H1 (cell line): ENCODE results near the gene MACF1. TPM values are rescaled to one million over a fixed set of nuclear protein-coding genes. Genes with fewer than 3 reads are reported as not detected.

Source experiments
- CTCF ChIA-PET: fragments of 300-600 bp; sonication (Branson Sonifier 250); formaldehyde crosslinking; loops from one replicate; lab custom pipeline; 2021; ENCODE audit not compliant: partially characterized antibody; lab: Charles Lee
- POLR2A ChIA-PET: fragments of 300-600 bp; sonication (Branson Sonifier 250); formaldehyde crosslinking; loops from one replicate; lab custom pipeline; 2021; ENCODE audit warnings: inconsistent platforms; ENCODE audit not compliant: partially characterized antibody; lab: Charles Lee
- DNase-seq, 2 experiments: peaks; one replicate each; pipeline versions ENCODE4 v3.0.0 to v3.0.0-alpha.2; 2010 to 2022; ENCODE audit warnings: low spot score in 2 of 2, low read depth in 1 of 2, mixed read lengths in 1 of 2
- FAIRE-seq: peaks from 2 replicates; lab custom pipeline; 2011; peaks lifted over from hg19 to GRCh38; lab: Jason Lieb, UNC
- H2AFZ ChIP-seq: 2 replicates; pipeline ENCODE4 v1.8.1; 2012; ENCODE audit warnings: low read length, inconsistent platforms
- H2AK5ac ChIP-seq: 2 replicates; pipeline ENCODE4 v1.6.1; 2013; ENCODE audit warnings: low read depth, low read length
- H2BK120ac ChIP-seq: replicated peaks from 2 replicates; pipeline ENCODE3; 2013; ENCODE audit warnings: low read depth, low read length, inconsistent platforms
- H2BK12ac ChIP-seq: 2 replicates; pipeline ENCODE4 v1.6.1; 2013; ENCODE audit warnings: low read depth, low read length
- H2BK15ac ChIP-seq: 2 replicates; pipeline ENCODE4 v1.6.1; 2013; ENCODE audit warnings: low read length
- H2BK20ac ChIP-seq: 2 replicates; pipeline ENCODE4 v1.6.1; 2013; ENCODE audit warnings: low read length
- H2BK5ac ChIP-seq: 2 replicates; pipeline ENCODE4 v1.6.1; 2013; ENCODE audit warnings: low read depth, low read length
- H3K14ac ChIP-seq: 2 replicates; pipeline ENCODE4 v1.6.1; 2013; ENCODE audit warnings: inconsistent platforms; ENCODE audit not compliant: insufficient read length
- H3K18ac ChIP-seq: 2 replicates; pipeline ENCODE4 v1.6.1; 2013; ENCODE audit warnings: low read length; ENCODE audit errors: extremely low read depth
- H3K23ac ChIP-seq: 2 replicates; pipeline ENCODE4 v1.6.1; 2013; ENCODE audit warnings: inconsistent platforms; ENCODE audit not compliant: insufficient read length
- H3K23me2 ChIP-seq: 2 replicates; pipeline ENCODE4 v1.6.1; 2013; ENCODE audit warnings: low read depth, low read length
- H3K27ac ChIP-seq: 2 replicates; pipeline ENCODE4 v1.6.1; 2011; ENCODE audit warnings: low read depth, low read length, inconsistent platforms
- H3K27me3 ChIP-seq, 4 experiments: replicated peaks in 1 of 4; 1 replicate in 1 of 4; 2 replicates in 3 of 4; pipeline versions ENCODE4 v1.6.1 to v1.8.1; 2011 to 2013; ENCODE audit warnings: low read length in 3 of 4, mild to moderate bottlenecking in 3 of 4, inconsistent platforms in 2 of 4, mixed read lengths in 2 of 4, moderate library complexity in 1 of 4; ENCODE audit not compliant: control insufficient read depth in 3 of 4, insufficient read depth in 3 of 4; ENCODE audit errors: extremely low read depth in 1 of 4
- H3K36me3 ChIP-seq, 4 experiments: 2 replicates each; pipeline versions ENCODE4 v1.6.1 to v1.8.1; 2011 to 2013; ENCODE audit warnings: mild to moderate bottlenecking in 4 of 4, low read length in 3 of 4, moderate library complexity in 2 of 4, control low read depth in 1 of 4, inconsistent platforms in 1 of 4; ENCODE audit not compliant: insufficient read depth in 4 of 4, control insufficient read depth in 2 of 4
- H3K4ac ChIP-seq: replicated peaks from 2 replicates; pipeline ENCODE3; 2013; ENCODE audit warnings: low read length, low read depth, mixed read lengths, inconsistent platforms; ENCODE audit not compliant: insufficient read length
- H3K4me1 ChIP-seq, 4 experiments: replicated peaks in 1 of 4; 1 replicate in 1 of 4; 2 replicates in 3 of 4; pipeline versions ENCODE4 v1.6.1 to v1.8.1; 2011 to 2013; ENCODE audit warnings: low read length in 3 of 4, inconsistent platforms in 2 of 4, mixed read lengths in 1 of 4; ENCODE audit not compliant: insufficient read depth in 4 of 4, control insufficient read depth in 3 of 4
- H3K4me2 ChIP-seq, 2 experiments: 2 replicates each; pipeline versions ENCODE4 v1.6.1 to v1.8.1; 2011 to 2013; ENCODE audit warnings: low read depth in 2 of 2, low read length in 2 of 2, control low read depth in 1 of 2, inconsistent platforms in 1 of 2, mild to moderate bottlenecking in 1 of 2; ENCODE audit not compliant: insufficient read depth in 1 of 2
- H3K4me3 ChIP-seq, 4 experiments: fragments of 200-600, 300-600 bp in 1 of 4; sonication (generic), shearing (Covaris generic), sonication (Bioruptor Twin) in 1 of 4; 2 replicates each; pipeline versions ENCODE4 v1.5.1 to v1.8.1; 2011 to 2016; ENCODE audit warnings: low read length in 4 of 4, low read depth in 3 of 4, control low read depth in 2 of 4, inconsistent platforms in 2 of 4, mild to moderate bottlenecking in 2 of 4, mixed read lengths in 1 of 4, moderate library complexity in 1 of 4; ENCODE audit not compliant: insufficient read depth in 2 of 4; ENCODE audit errors: extremely low read depth in 1 of 4
- H3K56ac ChIP-seq: replicated peaks from 2 replicates; pipeline ENCODE3; 2013; ENCODE audit warnings: low read depth, mild to moderate bottlenecking, mixed read lengths, low read length, inconsistent platforms; ENCODE audit not compliant: insufficient read length
- H3K79me1 ChIP-seq: 2 replicates; pipeline ENCODE4 v1.6.1; 2013; ENCODE audit warnings: low read depth, low read length, control low read depth
- H3K79me2 ChIP-seq, 2 experiments: 2 replicates each; pipeline versions ENCODE4 v1.6.1 to v1.8.1; 2012 to 2013; ENCODE audit warnings: low read length in 2 of 2, mild to moderate bottlenecking in 2 of 2, inconsistent platforms in 1 of 2; ENCODE audit not compliant: insufficient read depth in 2 of 2, control insufficient read depth in 1 of 2
- H3K9ac ChIP-seq, 4 experiments: replicated peaks in 1 of 4; 1 replicate in 1 of 4; 2 replicates in 3 of 4; pipeline versions ENCODE4 v1.6.1 to v1.8.1; 2011 to 2013; ENCODE audit warnings: low read depth in 3 of 4, low read length in 3 of 4, control low read depth in 2 of 4, mild to moderate bottlenecking in 2 of 4, moderate library complexity in 2 of 4, inconsistent platforms in 1 of 4; ENCODE audit errors: extremely low read depth in 1 of 4
- H3K9me3 ChIP-seq, 2 experiments: 2 replicates each; pipeline versions ENCODE4 v1.6.1 to v1.8.1; 2012 to 2013; ENCODE audit warnings: mild to moderate bottlenecking in 2 of 2, moderate library complexity in 2 of 2, control low read depth in 1 of 2, inconsistent platforms in 1 of 2, low read depth in 1 of 2, low read length in 1 of 2, mixed read lengths in 1 of 2; ENCODE audit not compliant: insufficient read depth in 2 of 2
- H4K20me1 ChIP-seq, 2 experiments: replicated peaks in 1 of 2; 2 replicates each; pipeline versions ENCODE3 to v1.8.1; 2011 to 2013; ENCODE audit warnings: inconsistent platforms in 2 of 2, low read length in 2 of 2, mild to moderate bottlenecking in 1 of 2; ENCODE audit not compliant: insufficient read depth in 2 of 2, control insufficient read depth in 1 of 2
- H4K5ac ChIP-seq: 2 replicates; pipeline ENCODE4 v1.6.1; 2013; ENCODE audit warnings: low read length, low read depth, mixed read lengths, inconsistent platforms; ENCODE audit not compliant: insufficient read length
- H4K8ac ChIP-seq: 2 replicates; pipeline ENCODE4 v1.8.0; 2013; ENCODE audit warnings: mild to moderate bottlenecking, moderate library complexity, low read length, inconsistent platforms; ENCODE audit not compliant: insufficient read depth; ENCODE audit errors: extremely low read depth
- H4K91ac ChIP-seq: replicated peaks from 2 replicates; pipeline ENCODE3; 2013; ENCODE audit warnings: low read length, mixed read lengths, inconsistent platforms; ENCODE audit not compliant: insufficient read length
- JUN ChIP-seq: IDR thresholded peaks from 2 replicates; pipeline ENCODE4 v1.6.1; 2011; ENCODE audit warnings: low read depth, mild to moderate bottlenecking, improper control_type of control experiment, low read length
- JUND ChIP-seq: IDR thresholded peaks from 2 replicates; pipeline ENCODE4 v1.6.1; 2011; ENCODE audit warnings: mild to moderate bottlenecking, improper control_type of control experiment, low read length
- RAD21 ChIP-seq, 2 experiments: IDR thresholded peaks in 1 of 2; conservative IDR thresholded peaks in 1 of 2; 2 replicates each; pipeline ENCODE4 v1.6.1; 2011; ENCODE audit warnings: low read depth in 2 of 2, low read length in 2 of 2, improper control_type of control experiment in 1 of 2, inconsistent platforms in 1 of 2, mild to moderate bottlenecking in 1 of 2, moderate library complexity in 1 of 2
- SIRT6 ChIP-seq: IDR thresholded peaks from one replicate; pipeline ENCODE4 v1.7.1; 2012; ENCODE audit warnings: low read length, inconsistent platforms
- WGBS, 2 experiments: shearing (Covaris generic) in 1 of 2; methylation state at CpG; one replicate each; pipeline versions ENCODE4 v1.1.6 to v1.1.7; 2013 to 2015; ENCODE audit warnings: low lambda C conversion rate in 2 of 2, mixed read lengths in 2 of 2, inconsistent platforms in 1 of 2, low coverage in 1 of 2, missing lambda C conversion rate in 1 of 2; ENCODE audit not compliant: insufficient replicate concordance in 2 of 2, insufficient coverage in 1 of 2, insufficient read length in 1 of 2; ENCODE audit errors: extremely low coverage in 1 of 2, missing lambda C conversion rate in 1 of 2; 5-methylcytosine and 5-hydroxymethylcytosine counted together
- polyA plus RNA-seq, 7 experiments: library from polyadenylated mRNA; depleted of rRNA in 3 of 7; stranded (reverse) in 5 of 7; unstranded in 2 of 7; fragments of >200 nt in 5 of 7; fragments of 200-250 nt in 2 of 7; gene quantifications; 1 replicate in 5 of 7; 2 replicates in 1 of 7; 4 replicates in 1 of 7; pipeline versions ENCODE4 v1.2.1 to v1.2.3, GENCODE V29; 2011 to 2013; ENCODE audit warnings: missing spikeins in 2 of 7, mixed read lengths in 2 of 7
- total RNA-seq: library from RNA; stranded (reverse); fragmentation: NEBNext Ultra II Directional; extraction: Animal tissue kit (Norgen Biotek cat#: 25700); gene quantifications from 2 replicates; pipeline ENCODE4 v1.2.1, GENCODE V29; 2021
- TF ChIP-seq, protein P1 (sequence below), 3 experiments: IDR thresholded peaks; 1 replicate in 2 of 3; 2 replicates in 1 of 3; pipeline versions ENCODE4 v1.5.1 to v1.6.1; 2011; ENCODE audit warnings: low read length in 3 of 3, mild to moderate bottlenecking in 3 of 3, inconsistent platforms in 2 of 3, low read depth in 1 of 3, moderate library complexity in 1 of 3; ENCODE audit not compliant: insufficient read depth in 1 of 3; ENCODE audit errors: control extremely low read depth in 1 of 3

Gene MACF1
- total and polyA plus RNA-seq, 2 of the 8 experiments (the other 6 are each of a cell fraction or from before 2014, with no cell fraction given), result 59.8 to 285 TPM

DNA sequence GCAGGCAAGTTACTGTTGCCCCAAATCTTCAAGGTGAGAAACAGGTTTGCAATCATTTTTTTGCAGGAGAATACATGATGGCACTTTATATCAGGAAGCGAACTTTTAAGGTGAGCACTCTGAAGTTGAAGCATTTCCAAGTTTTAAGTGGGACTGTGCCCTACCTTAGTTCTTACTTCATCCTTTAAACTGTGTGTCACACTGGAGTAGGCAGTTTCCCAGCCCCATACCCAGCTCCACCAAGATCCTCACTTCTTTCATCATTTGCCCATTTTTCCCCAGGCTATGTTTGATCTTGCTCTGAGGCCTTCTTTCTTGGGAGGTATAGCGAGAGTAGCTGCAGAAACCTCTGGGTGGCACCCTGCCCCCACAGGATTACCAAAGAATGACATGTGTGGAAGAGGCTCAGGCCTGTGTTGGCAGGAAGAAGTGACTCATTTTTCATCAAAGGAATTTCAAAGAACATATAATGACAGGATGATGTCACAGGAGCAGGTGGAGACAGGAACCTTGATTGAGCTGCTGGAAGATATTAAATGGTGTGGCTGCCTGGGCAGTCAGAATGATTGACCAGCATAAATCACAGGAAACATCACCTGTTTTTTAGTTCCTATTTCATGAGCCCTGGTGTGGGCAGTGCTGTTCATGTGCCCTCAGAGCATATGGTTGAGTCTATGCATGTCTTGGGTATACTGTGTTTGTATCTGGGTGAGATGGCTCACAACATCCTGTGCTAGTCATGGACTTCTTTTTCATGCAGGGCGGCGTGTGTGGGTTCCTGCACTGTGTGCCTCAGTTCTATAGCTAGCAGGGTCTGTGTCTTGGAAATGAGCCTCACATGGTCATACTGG is 20.8 kb upstream of the MACF1 start:
- Histone ChIP-seq H3K23me2 (no peaks in the 10 kb centered on the region; the same call in 1 of the 2 replicates), H3K56ac (no peak overlapping the region), H3K4me1 (peaks cover 2 to 9% (median 3%) of the 10 kb centered on the region in 4 experiments; a peak in 4 of 7 replicates), H3K9ac (no peak overlapping the region), H3K36me3 (no peaks in the 10 kb centered on the region), H2AK5ac (no peak overlapping the region; the same call in 1 of the 2 replicates), H2AFZ (no peak overlapping the region), H3K4ac (no peak overlapping the region), H2BK5ac (peak overlapping the region; percentile 55; the same call in 1 of the 2 replicates), H2BK12ac (no peak overlapping the region; the same call in 1 of the 2 replicates), H3K27ac (no peak overlapping the region), H3K18ac (no peak overlapping the region), H3K27me3 (no peaks in the 10 kb centered on the region), H4K5ac (no peak overlapping the region), H3K4me2 (no peak overlapping the region), H4K91ac (no peak overlapping the region), H2BK120ac (no peak overlapping the region), H2BK20ac (no peak overlapping the region), H3K23ac (no peak overlapping the region), H3K79me2 (peaks cover 0 to 92% of the 10 kb centered on the region in 2 experiments; a peak in 3 of 4 replicates), H3K14ac (no peak overlapping the region), H3K79me1 (peaks cover 5% of the 10 kb centered on the region; the same call in 1 of the 2 replicates), H2BK15ac (no peak overlapping the region), H3K9me3 (no peaks in the 10 kb centered on the region), H3K4me3 (no peak overlapping the region), H4K8ac (no peak overlapping the region), H4K20me1 (peaks cover 0 to 3% of the 10 kb centered on the region in 2 experiments)
- ChIA-PET CTCF (interaction anchor here (0.8 to 12.8 kb wide), 25 partner anchors 7 to 127 kb away, joined by 3 to 195 read pairs (median 5); partner anchors contain the start of gene MACF1), POLR2A (interaction anchor here (0.8 to 2.2 kb wide), 7 partner anchors 10 to 85 kb away, joined by 3 to 6 read pairs (median 3); no protein-coding TSS in a partner anchor)
- DNase-seq (peak in 1 of 2 experiments; percentile 59), FAIRE-seq (peak; percentile 39)
- 74% methylated on average over 4 of the region's 4 CpGs; no CpG with 5 or more reads in 1 of the 2 experiments for WGBS, 2 experiments
- TF ChIP-seq RAD21 (IDR thresholded peaks at IDR 0.05 in 1 of 2, conservative IDR thresholded peaks at IDR 0.05 in 1 of 2; ENCODE audit: low read depth in 2 of 2, low read length in 2 of 2), result peak; percentile 55 to 61
- peak; percentile 9; the same call in 1 of the 2 replicates for TF ChIP-seq JUN
- TF ChIP-seq, protein P1, sequence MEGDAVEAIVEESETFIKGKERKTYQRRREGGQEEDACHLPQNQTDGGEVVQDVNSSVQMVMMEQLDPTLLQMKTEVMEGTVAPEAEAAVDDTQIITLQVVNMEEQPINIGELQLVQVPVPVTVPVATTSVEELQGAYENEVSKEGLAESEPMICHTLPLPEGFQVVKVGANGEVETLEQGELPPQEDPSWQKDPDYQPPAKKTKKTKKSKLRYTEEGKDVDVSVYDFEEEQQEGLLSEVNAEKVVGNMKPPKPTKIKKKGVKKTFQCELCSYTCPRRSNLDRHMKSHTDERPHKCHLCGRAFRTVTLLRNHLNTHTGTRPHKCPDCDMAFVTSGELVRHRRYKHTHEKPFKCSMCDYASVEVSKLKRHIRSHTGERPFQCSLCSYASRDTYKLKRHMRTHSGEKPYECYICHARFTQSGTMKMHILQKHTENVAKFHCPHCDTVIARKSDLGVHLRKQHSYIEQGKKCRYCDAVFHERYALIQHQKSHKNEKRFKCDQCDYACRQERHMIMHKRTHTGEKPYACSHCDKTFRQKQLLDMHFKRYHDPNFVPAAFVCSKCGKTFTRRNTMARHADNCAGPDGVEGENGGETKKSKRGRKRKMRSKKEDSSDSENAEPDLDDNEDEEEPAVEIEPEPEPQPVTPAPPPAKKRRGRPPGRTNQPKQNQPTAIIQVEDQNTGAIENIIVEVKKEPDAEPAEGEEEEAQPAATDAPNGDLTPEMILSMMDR (IDR thresholded peaks at IDR 0.05; ENCODE audit: control extremely low read depth in 1 of 3, insufficient read depth in 1 of 3, low read depth in 1 of 3, low read length in 3 of 3), result peak; percentile 38 to 66 (median 58)
- TF ChIP-seq SIRT6, result no peak
- peak; percentile 84 for TF ChIP-seq JUND
